Upper lobe of left lung (tissue), 4 donors: ENCODE measurements around the gene DNAJB8.

Experiments
- CTCF ChIP-seq, 6 experiments: fragments of 450-650 bp in 4 of 6; fragments of 200-600 bp in 2 of 6; sonication (generic) in 2 of 6; IDR thresholded peaks; one replicate each; pipeline ENCODE4 v1.5.1; 2016 to 2019; ENCODE audit warnings: antibody characterized with exemption in 6 of 6
- POLR2A ChIP-seq, 4 donors: fragments of 450-650 bp; IDR thresholded peaks; one replicate each; pipeline ENCODE4 v1.5.1; 2016 to 2017; ENCODE audit warnings: antibody characterized with exemption in 4 of 4, mild to moderate bottlenecking in 2 of 4

DNA sequence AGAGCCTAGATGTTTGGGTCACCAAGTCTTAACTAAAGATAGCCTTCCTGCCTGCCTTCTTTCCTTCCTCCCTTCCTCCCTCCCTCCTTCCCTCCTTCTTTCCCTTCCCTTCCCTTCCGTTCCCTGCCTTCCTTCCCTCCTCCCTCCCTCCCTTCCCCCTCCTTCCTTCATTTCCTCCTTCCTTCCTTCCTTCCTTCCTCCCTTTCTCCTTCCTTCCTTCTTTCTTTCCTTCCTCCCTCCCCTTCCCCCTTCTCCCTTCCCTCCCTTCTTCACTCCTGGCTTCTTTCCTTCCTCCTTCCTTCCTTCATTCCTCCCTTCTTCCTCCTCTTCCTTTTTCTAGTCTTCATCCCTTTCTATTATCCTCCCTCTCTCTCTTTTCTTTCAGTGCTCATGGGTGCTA lies 2.0 kb downstream of the DNAJB8 start:
- no peak for TF ChIP-seq CTCF (IDR thresholded peaks at IDR 0.05)
- TF ChIP-seq POLR2A (IDR thresholded peaks at IDR 0.05), result no peak
